ENCODE measurements around the gene RGS6.

The RGS6 gene

DNA sequence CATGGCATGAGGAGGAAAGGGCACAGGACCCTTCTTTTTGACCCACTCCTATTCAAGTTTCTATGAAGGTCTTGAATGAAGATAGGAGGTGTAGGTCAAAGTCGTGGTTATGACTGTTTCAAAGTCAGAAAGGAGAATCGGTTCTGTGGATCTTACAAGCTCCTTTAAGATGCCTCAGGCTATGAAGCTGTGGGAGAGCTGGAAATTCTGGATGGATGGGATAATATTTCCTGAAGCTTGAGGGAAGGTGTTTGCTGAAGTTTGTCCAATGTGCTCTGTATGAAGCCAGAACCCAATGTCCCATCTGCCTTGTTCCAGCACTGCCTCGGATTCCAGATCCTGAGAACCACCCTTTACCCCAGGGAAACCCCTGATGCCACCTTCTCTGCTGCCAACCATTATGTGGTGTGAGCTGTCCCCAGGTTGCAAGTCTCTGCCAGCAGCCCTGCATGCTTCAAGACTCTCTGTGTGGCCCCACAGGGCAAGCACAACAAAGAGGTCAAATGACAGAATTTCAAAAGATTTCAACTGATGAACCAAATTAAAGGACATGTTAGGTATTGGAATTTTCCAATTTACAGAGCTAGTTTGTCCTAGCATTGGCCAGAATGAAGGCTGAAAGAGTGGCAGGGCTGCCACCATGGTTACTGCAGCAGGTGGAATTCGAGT is 472.0 kb downstream of the RGS6 start:
- peaks cover 3% of the 10 kb centered on the region for H3K9me3 Mint-ChIP-seq
- peaks cover 7% of the 10 kb centered on the region for H3K4me1 Mint-ChIP-seq
- H3K4me3 Mint-ChIP-seq: no peak overlapping the region
- H3K27me3 Mint-ChIP-seq: peaks cover 53% of the 10 kb centered on the region
- no peaks in the 10 kb centered on the region for H3K36me3 Mint-ChIP-seq
- ATAC-seq: no peak
- no peak overlapping the region for H3K27ac Mint-ChIP-seq

DNA sequence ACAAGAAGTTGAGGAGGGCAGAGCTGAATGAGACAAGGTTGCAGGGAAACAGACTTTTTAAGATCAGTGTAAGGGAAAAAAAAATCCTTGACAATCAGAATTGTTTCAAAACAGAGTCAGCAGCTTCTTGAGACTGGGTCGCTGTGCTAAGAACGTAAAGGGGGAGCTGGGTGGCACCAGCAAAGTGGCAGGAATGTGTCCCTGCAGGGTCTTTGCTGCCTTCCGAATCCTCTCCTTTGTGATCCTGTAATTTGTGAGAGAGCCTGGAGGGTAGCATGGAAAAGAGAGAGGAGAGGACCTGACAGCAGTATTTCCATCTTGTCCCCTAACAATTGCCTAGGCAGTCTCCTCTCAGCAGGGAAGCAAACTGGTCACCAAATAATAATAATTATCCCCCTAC is 472.8 kb downstream of the RGS6 start:
- Mint-ChIP-seq H3K9me3 (peaks cover 3% of the 10 kb centered on the region), H3K4me1 (peaks cover 7% of the 10 kb centered on the region), H3K27me3 (peaks cover 53% of the 10 kb centered on the region), H3K4me3 (no peak overlapping the region), H3K36me3 (no peaks in the 10 kb centered on the region), H3K27ac (no peak overlapping the region)
- ATAC-seq: no peak

DNA sequence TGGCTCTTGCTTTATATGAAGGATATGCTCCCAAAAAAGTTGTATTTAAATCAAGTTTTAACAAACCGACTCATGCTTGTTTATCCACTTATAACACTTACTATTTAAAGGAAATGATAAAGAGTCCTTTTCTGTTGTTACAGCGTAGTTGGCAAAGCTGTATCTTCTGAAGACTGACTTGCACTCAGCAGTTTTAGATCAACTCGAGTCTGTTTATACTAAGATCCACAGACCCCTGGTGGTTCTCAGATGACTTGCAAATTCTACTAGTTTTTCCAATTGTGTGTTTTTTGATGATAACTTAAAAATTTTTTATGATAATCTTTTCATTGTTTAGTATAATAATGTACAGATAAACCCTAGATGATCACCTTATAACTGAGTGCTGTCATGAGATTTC is 475.8 kb downstream of the RGS6 start:
- Mint-ChIP-seq H3K9me3 (peaks cover 3% of the 10 kb centered on the region), H3K4me3 (no peak overlapping the region), H3K27ac (no peak overlapping the region), H3K27me3 (peaks cover 31% of the 10 kb centered on the region), H3K36me3 (no peaks in the 10 kb centered on the region), H3K4me1 (no peaks in the 10 kb centered on the region)
- no peak for ATAC-seq

DNA sequence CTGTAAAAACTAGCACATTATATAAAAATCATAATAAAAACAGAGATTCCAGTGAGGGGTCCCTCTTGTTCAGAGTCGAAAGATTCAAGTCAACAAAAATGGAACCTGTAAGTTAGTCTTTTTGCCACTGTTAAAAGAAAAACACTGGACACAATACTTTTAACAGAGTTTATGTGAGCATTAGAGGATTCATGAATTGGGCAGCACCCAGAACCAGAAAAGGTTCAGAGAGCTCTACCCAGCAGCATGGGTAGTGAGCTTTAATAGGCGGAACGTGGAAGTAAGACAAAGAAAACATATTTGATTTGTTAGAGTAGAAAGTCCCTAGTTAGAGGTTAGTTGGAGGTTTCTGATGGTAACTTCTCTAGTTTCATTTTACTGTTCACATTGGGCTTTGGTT is 476.8 kb downstream of the RGS6 start:
- H3K27me3 Mint-ChIP-seq: peaks cover 24% of the 10 kb centered on the region

DNA sequence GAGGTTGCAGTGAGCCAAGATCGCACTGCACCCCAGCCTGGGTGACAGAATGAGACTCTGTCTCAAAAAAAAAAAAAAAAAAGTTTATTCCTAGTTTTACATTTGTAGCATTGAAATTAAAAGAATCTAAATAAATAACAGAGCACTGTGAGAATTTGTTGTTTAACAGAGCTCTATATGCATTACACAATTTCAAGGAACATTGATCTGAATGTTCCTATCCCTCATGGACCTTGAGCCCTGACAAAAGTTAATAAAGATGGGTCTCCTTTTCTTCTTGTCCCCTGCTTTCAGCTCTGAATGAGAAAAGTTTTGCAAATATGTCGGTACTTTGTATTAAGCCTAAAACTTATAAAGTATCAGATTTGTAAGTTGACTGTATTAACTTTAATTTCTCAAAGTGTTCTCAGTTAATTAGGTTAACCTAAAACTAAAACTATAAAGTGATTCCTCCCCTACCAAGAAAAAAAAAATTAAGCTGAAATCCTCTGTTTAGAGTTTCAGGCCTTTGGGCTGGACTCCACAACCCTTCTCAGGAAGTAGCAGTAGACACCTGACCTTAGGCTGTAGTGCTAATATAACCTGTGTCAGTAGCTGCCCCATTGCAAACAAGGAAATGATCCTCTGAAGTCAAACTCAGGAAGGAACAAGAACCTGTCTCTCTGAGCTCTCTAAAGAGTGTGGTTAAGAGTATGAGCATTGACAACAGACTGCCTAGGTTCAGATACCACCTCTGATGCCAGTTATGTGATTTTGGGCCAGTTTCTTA is 484.0 kb downstream of the RGS6 start:
- no peak overlapping the region for H3K27ac Mint-ChIP-seq
- peaks cover 4% of the 10 kb centered on the region for H3K4me1 Mint-ChIP-seq
- H3K4me3 Mint-ChIP-seq: no peak overlapping the region
- no peaks in the 10 kb centered on the region for H3K9me3 Mint-ChIP-seq
- H3K36me3 Mint-ChIP-seq: no peaks in the 10 kb centered on the region
- peaks cover 12% of the 10 kb centered on the region for H3K27me3 Mint-ChIP-seq
- no peak for ATAC-seq

More for the DNA sequence above, 476.8 kb downstream of the RGS6 start:
- H3K4me1 Mint-ChIP-seq: no peaks in the 10 kb centered on the region
- peaks cover 3% of the 10 kb centered on the region for H3K9me3 Mint-ChIP-seq
- H3K27ac Mint-ChIP-seq: no peak overlapping the region
- no peak for ATAC-seq
- no peaks in the 10 kb centered on the region for H3K36me3 Mint-ChIP-seq
- no peak overlapping the region for H3K4me3 Mint-ChIP-seq

DNA sequence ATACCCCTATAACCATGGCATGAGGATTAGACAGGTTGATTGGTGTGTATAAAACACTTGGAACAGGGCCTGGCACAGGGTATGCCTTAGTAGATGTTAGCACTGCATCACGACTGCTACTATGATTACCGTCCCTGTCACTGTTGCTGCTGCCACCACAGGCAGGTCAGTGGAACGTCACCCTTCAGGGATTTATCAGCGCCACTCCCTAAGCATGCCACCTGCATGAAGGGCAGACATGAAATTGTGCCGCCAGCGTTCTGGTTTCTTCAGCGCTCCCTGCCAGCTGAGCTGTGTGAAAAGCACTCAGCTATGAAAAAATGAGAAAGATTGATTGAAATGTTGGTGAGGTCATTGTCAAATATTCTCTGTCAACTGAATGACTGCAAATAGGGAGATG is 484.7 kb downstream of the RGS6 start:
- H3K36me3 Mint-ChIP-seq: no peaks in the 10 kb centered on the region
- H3K4me3 Mint-ChIP-seq: no peak overlapping the region
- H3K27ac Mint-ChIP-seq: no peak overlapping the region
- no peaks in the 10 kb centered on the region for H3K9me3 Mint-ChIP-seq
- H3K4me1 Mint-ChIP-seq: peaks cover 4% of the 10 kb centered on the region
- peaks cover 18% of the 10 kb centered on the region for H3K27me3 Mint-ChIP-seq
- ATAC-seq: peak; percentile 59

DNA sequence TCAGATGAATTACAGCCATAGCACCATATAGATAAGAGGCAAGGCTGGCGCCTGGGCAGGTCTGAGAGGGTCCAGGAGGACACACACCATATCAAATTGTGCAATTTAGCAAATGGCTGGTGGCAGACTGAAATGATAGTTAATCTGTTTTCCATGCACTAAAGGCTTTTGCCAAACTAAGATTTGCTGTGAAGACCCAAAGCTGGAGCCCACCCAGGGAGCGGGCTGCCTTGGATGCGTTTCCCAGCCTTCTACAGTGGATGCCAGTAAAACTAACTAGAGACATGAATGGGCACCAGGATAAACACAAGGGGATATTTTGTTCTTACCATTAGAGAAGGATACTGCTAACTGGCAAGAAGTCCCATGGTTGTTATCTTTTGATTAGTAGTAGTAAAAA is 486.6 kb downstream of the RGS6 start:
- Mint-ChIP-seq H3K9me3 (no peaks in the 10 kb centered on the region), H3K27me3 (peaks cover 32% of the 10 kb centered on the region), H3K36me3 (no peaks in the 10 kb centered on the region), H3K27ac (no peak overlapping the region), H3K4me3 (no peak overlapping the region), H3K4me1 (peaks cover 4% of the 10 kb centered on the region)
- ATAC-seq: no peak

DNA sequence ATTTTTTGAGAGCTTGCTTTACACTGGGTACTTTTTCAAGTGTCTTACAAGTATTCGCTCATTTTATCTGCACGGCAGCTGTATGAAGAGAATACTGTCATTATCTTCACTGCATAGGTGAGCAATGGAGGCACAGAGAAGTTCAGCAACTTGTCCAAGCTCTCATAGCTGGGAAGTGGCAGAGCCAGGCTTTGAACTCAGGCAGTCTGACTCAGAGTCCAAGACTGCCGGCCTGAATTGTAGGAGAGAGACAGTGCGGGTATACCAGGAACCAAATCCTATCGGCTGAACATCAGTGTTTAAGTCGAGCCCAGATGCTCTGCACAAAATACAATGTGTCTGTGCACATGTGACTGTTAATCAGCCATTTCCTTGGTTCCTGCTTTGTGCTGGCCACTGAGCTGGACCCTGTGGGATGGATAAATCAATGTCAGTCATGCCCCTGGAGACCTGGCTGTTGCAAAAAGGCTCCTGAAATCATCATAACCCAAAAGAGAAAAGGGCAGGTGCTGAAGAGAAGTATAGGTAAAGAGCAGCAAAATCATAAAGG is 487.1 kb downstream of the RGS6 start:
- no peak for ATAC-seq
- Mint-ChIP-seq H3K9me3 (no peaks in the 10 kb centered on the region), H3K36me3 (no peaks in the 10 kb centered on the region), H3K4me3 (no peak overlapping the region), H3K4me1 (peaks cover 4% of the 10 kb centered on the region), H3K27me3 (peaks cover 27% of the 10 kb centered on the region), H3K27ac (no peak overlapping the region)

DNA sequence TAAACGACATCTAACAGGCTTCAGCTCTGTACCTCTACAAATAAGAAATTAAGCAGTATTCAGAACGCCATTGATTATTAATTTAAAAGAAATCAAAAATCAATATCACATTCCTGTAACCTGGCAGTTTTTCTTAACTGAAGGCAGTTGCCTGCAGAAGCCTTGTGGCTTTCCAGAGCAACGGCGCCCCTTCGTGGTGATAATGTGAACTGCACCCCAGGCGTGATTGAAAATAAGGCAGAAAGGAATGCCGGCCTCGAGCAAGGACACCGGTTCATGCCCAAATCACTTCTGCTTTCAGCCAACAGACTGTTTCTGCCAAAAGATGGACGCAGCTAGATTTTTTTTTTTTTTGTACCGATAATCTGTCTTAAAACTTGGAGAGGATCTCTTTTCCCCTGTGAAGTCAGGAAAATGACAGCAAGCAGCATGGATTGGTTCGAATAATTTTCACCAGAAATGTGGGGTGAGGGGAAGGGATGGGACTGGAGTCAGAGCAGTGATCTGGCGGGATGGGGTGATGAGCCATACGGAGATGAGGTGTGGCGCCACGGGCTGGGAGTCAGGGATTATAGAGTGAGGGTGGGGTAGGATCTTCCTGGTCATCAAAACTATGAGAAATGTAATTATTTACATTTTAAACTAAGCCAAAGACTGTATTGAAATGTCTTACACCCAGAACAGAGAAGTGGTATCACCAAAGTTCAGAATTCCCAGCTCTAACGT is 488.7 kb downstream of the RGS6 start:
- Mint-ChIP-seq H3K4me1 (peaks cover 4% of the 10 kb centered on the region), H3K36me3 (no peaks in the 10 kb centered on the region), H3K27ac (no peak overlapping the region), H3K27me3 (peaks cover 26% of the 10 kb centered on the region), H3K9me3 (no peaks in the 10 kb centered on the region), H3K4me3 (no peak overlapping the region)
- ATAC-seq: no peak

DNA sequence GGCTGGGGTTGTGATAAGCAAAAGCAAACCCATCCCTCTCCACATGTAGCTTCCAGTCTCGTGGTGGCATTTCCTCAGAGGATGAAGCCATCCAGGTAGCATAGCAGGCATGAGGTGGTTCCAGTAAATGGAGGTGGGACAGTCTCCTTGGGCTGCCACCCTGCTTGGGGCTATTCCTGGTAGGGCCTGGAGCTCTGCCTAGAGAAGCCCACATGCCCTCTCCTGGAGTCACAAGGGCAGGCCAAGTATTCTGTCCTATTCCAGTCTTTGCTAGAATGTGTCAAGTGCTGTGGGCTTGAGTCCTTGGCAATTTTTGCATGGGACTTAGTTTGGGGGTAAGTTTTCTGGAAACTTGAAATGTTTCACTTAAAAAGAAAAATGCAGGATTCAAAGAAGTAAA is 491.7 kb downstream of the RGS6 start:
- Mint-ChIP-seq H3K27me3 (peaks cover 37% of the 10 kb centered on the region), H3K4me1 (no peaks in the 10 kb centered on the region), H3K36me3 (peaks cover 11% of the 10 kb centered on the region), H3K9me3 (peaks cover 10% of the 10 kb centered on the region), H3K4me3 (no peak overlapping the region), H3K27ac (no peak overlapping the region)
- no peak for ATAC-seq

DNA sequence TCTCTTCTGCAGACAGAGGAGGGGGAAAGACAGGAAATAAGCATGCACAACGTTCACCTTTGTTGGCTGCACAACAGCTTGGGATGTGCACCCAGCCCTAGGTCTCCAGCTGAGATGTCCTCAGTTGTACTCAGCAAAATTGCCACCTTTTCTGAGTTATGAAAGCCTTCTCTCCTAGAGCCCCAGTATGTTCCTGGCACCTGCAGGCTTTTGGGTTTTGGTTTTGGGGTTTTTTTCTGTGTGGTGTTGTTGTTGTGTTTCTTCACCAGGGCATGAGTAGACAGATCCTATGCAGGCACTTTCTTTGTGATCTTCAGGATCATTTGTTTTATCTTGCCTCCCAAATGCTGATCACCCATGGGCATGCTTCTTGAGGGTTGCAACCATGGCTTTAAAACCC is 498.2 kb downstream of the RGS6 start:
- Mint-ChIP-seq H3K27me3 (peaks cover 12% of the 10 kb centered on the region), H3K27ac (no peak overlapping the region), H3K36me3 (peaks cover 17% of the 10 kb centered on the region), H3K4me1 (no peaks in the 10 kb centered on the region), H3K4me3 (no peak overlapping the region), H3K9me3 (peaks cover 20% of the 10 kb centered on the region)
- ATAC-seq: no peak

DNA sequence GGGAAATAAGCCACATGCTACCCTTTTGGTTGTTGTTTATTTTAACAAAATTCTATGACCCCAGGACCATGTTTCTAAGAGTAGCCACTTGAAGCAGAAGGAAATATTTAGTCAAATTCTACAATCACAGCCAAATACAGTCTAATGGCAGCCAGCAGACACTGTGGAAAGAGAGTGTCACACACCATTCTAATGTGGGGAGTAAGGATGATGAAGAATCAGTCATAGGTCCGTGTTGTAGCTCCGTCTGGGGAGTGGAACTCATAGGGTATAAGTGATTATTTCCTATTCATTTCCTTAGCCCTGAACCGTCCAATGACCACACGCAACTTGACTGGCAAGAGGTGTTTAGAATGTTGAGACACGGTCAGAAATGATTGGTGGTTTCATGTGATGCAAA is 500.5 kb downstream of the RGS6 start:
- H3K36me3 Mint-ChIP-seq: peaks cover 13% of the 10 kb centered on the region
- H3K27me3 Mint-ChIP-seq: peaks cover 5% of the 10 kb centered on the region
- no peaks in the 10 kb centered on the region for H3K4me1 Mint-ChIP-seq

DNA sequence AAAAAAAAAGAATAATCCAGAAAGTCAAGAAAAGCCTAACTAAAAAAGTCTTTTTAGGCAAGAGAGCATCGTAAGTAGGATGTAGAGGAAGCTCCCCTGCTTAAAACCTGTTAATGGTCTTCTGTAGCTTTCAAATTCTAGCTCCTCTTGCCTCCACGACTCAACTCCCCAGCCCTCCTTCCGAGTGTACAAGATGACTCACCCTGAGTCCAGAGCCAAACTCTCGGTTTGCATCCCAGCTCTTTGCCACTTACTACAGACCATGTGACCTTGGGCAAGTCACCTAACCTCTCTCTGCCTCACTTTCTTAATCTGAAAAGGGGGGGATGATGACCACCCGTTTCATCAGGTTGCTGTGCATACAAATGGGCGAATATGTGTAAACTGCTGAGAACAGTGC is 501.3 kb downstream of the RGS6 start:
- Mint-ChIP-seq H3K27ac (no peak overlapping the region), H3K4me1 (no peaks in the 10 kb centered on the region), H3K4me3 (no peak overlapping the region), H3K36me3 (peaks cover 6% of the 10 kb centered on the region), H3K9me3 (peaks cover 10% of the 10 kb centered on the region), H3K27me3 (no peaks in the 10 kb centered on the region)
- ATAC-seq: no peak

More for the DNA sequence above, 500.5 kb downstream of the RGS6 start:
- Mint-ChIP-seq H3K27ac (no peak overlapping the region), H3K4me3 (no peak overlapping the region), H3K9me3 (peaks cover 16% of the 10 kb centered on the region)
- no peak for ATAC-seq

DNA sequence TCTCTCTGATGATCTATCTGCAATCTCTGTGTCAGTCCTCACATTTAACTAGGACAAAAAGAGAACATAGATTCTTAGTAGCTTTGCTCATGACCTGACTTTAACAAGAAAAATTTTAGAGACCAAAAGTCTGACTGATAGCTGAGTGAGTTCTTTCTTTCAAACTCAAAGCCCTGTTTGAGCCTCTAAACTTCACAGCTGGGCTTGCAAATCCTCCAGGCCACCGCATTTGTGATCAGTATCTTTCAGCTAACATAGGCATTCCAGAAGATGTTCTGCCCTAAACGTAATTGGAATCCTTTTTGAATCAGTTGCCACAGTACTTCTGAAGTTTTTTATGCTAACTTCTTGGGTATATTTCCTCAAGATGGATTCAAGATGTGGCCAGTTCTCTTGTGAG is 502.6 kb downstream of the RGS6 start:
- Mint-ChIP-seq H3K9me3 (peaks cover 5% of the 10 kb centered on the region), H3K4me3 (no peak overlapping the region), H3K27ac (no peak overlapping the region), H3K4me1 (peaks cover 13% of the 10 kb centered on the region), H3K27me3 (no peaks in the 10 kb centered on the region), H3K36me3 (peaks cover 5% of the 10 kb centered on the region)
- ATAC-seq: no peak

DNA sequence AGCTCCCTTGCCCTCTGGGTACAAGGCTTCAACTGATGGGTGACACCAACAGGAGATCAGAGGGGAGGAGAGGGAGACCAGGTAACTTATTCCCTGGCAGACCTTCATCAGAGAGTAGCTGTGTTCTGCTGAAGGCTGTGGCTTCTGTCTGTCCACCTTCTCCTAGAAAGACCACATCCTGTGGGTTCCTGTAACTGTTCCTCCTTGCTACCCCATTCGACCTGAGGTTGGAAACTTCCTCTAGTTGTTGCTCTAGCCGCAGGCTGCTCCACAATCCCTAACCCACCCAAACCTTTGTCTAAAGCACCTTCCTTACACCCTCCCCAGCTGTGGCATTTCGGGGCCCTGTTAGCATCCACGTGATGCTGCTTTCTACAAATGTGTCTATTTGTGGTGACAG is 507.5 kb downstream of the RGS6 start:
- Mint-ChIP-seq H3K4me1 (peaks cover 40% of the 10 kb centered on the region), H3K27me3 (no peaks in the 10 kb centered on the region), H3K36me3 (no peaks in the 10 kb centered on the region), H3K4me3 (no peak overlapping the region), H3K9me3 (no peaks in the 10 kb centered on the region), H3K27ac (no peak overlapping the region)
- peak; percentile 47 for ATAC-seq

Measured in stimulated activated memory B cell treated with anti-CD40 and anti-IgM and Interleukin-4, amounts not matched to agents 10 μg/mL and 1 μg/mL and 100 μg/mL, for 72 hours (primary cell).